CD14-positive monocyte (primary cell): Measurements from ENCODE around the gene SPRR1B. TPM values are rescaled to one million over a fixed set of nuclear protein-coding genes. Genes with fewer than 3 reads are reported as not detected.

Source experiments
- DNase-seq, 3 donors: peaks; one replicate each; pipeline ENCODE4 v3.0.0-alpha.2; 2011 to 2022
- H2AFZ ChIP-seq: 2 replicates; pipeline ENCODE4 v1.6.0; 2012; ENCODE audit warnings: mild to moderate bottlenecking, low read depth, low read length, inconsistent platforms; ENCODE audit not compliant: insufficient read depth, poor library complexity, severe bottlenecking
- H3K27ac ChIP-seq, 2 donors: 1 replicate in 1 of 2; 2 replicates in 1 of 2; pipeline ENCODE4 v1.5.1; 2012 to 2013; ENCODE audit warnings: low read length in 2 of 2, control low read depth in 1 of 2, inconsistent platforms in 1 of 2, low read depth in 1 of 2, mild to moderate bottlenecking in 1 of 2
- H3K27me3 ChIP-seq, 2 donors: one replicate each; pipeline versions ENCODE4 v1.6.0 to v1.6.1; 2011 to 2013; ENCODE audit warnings: low read length in 2 of 2; ENCODE audit not compliant: control insufficient read depth in 2 of 2, insufficient read depth in 2 of 2
- H3K36me3 ChIP-seq, 2 donors: replicated peaks in 1 of 2; 1 replicate in 1 of 2; 2 replicates in 1 of 2; pipeline versions ENCODE4 v1.5.1 to v1.6.1; 2012 to 2013; ENCODE audit warnings: low read length in 2 of 2, control low read depth in 1 of 2, inconsistent platforms in 1 of 2, mild to moderate bottlenecking in 1 of 2; ENCODE audit not compliant: insufficient read depth in 2 of 2, control insufficient read depth in 1 of 2
- H3K4me1 ChIP-seq, 2 donors: 1 replicate in 1 of 2; 2 replicates in 1 of 2; pipeline versions ENCODE4 v1.5.1 to v1.6.1; 2012 to 2013; ENCODE audit warnings: low read length in 2 of 2, control low read depth in 1 of 2, inconsistent platforms in 1 of 2, mild to moderate bottlenecking in 1 of 2, moderate library complexity in 1 of 2; ENCODE audit not compliant: insufficient read depth in 2 of 2, control insufficient read depth in 1 of 2
- H3K4me2 ChIP-seq: replicated peaks from 2 replicates; pipeline ENCODE3; 2012; ENCODE audit warnings: low read length, moderate library complexity, mild to moderate bottlenecking; ENCODE audit not compliant: poor library complexity, severe bottlenecking; ENCODE audit errors: extremely low read depth
- H3K4me3 ChIP-seq, 3 experiments: fragments of 200-600 bp in 1 of 3; sonication (generic) in 1 of 3; replicated peaks in 1 of 3; 1 replicate in 2 of 3; 2 replicates in 1 of 3; pipeline ENCODE4 v1.5.1; 2011 to 2013; ENCODE audit warnings: low read length in 3 of 3, mild to moderate bottlenecking in 3 of 3, control low read depth in 2 of 3, low read depth in 2 of 3, inconsistent platforms in 1 of 3, moderate library complexity in 1 of 3
- H3K79me2 ChIP-seq: 2 replicates; pipeline ENCODE4 v1.6.0; 2012; ENCODE audit warnings: mild to moderate bottlenecking, control low read depth, inconsistent platforms, low read length, moderate library complexity; ENCODE audit not compliant: insufficient read depth
- H3K9ac ChIP-seq: 2 replicates; pipeline ENCODE4 v1.6.0; 2017; ENCODE audit warnings: low read length, mild to moderate bottlenecking; ENCODE audit not compliant: insufficient read depth, poor library complexity, severe bottlenecking
- H3K9me3 ChIP-seq, 2 donors: replicated peaks in 1 of 2; 1 replicate in 1 of 2; 2 replicates in 1 of 2; pipeline versions ENCODE4 v1.5.1 to v1.6.1; 2012 to 2013; ENCODE audit warnings: low read length in 2 of 2, control low read depth in 1 of 2; ENCODE audit not compliant: control insufficient read depth in 1 of 2, insufficient read depth in 1 of 2
- H4K20me1 ChIP-seq: 2 replicates; pipeline ENCODE4 v1.6.0; 2012; ENCODE audit warnings: mild to moderate bottlenecking, low read length, control low read depth, moderate library complexity; ENCODE audit not compliant: insufficient read depth
- H3K27ac Mint-ChIP-seq, 7 donors: one replicate each; pipeline ENCODE4 v1.8.0; 2020; ENCODE audit warnings: mild to moderate bottlenecking in 7 of 7, mixed read lengths in 7 of 7, moderate library complexity in 6 of 7, inconsistent platforms in 2 of 7
- H3K27me3 Mint-ChIP-seq, 3 donors: one replicate each; pipeline ENCODE4 v1.8.0; 2021 to 2022; ENCODE audit warnings: low read depth in 3 of 3, mild to moderate bottlenecking in 3 of 3, mixed read lengths in 3 of 3, moderate library complexity in 3 of 3, inconsistent platforms in 1 of 3
- H3K36me3 Mint-ChIP-seq, 2 donors: one replicate each; pipeline ENCODE4 v1.8.0; 2020; ENCODE audit warnings: mixed read lengths in 2 of 2, inconsistent platforms in 1 of 2, mild to moderate bottlenecking in 1 of 2
- H3K4me1 Mint-ChIP-seq: one replicate; pipeline ENCODE4 v1.8.0; 2020; ENCODE audit warnings: mild to moderate bottlenecking, mixed read lengths
- H3K4me3 Mint-ChIP-seq, 2 donors: one replicate each; pipeline ENCODE4 v1.8.0; 2020; ENCODE audit warnings: mild to moderate bottlenecking in 2 of 2, mixed read lengths in 2 of 2, moderate library complexity in 1 of 2
- H3K9me3 Mint-ChIP-seq, 7 donors: one replicate each; pipeline ENCODE4 v1.8.0; 2020 to 2022; ENCODE audit warnings: mixed read lengths in 7 of 7, mild to moderate bottlenecking in 6 of 7, moderate library complexity in 6 of 7, inconsistent platforms in 2 of 7
- WGBS: methylation state at CpG from one replicate; pipeline ENCODE4 v1.1.5; 2013; ENCODE audit warnings: missing lambda C conversion rate; ENCODE audit not compliant: insufficient coverage; 5-methylcytosine and 5-hydroxymethylcytosine counted together
- intact Hi-C, 2 donors: fragments of 100-400 bp; cut with micrococcal nuclease; formaldehyde crosslinking; loops; one replicate each; pipeline versions ENCODE4 v1.15.0 to v1.15.1; 2023
- polyA plus RNA-seq, 3 donors: library from polyadenylated mRNA; depleted of rRNA in 1 of 3; unstranded in 2 of 3; stranded (reverse) in 1 of 3; fragments of 300-500 nt in 2 of 3; fragments of >200 nt in 1 of 3; fragmentation: Illumina TruSeq in 2 of 3; gene quantifications; 1 replicate in 2 of 3; 2 replicates in 1 of 3; pipeline ENCODE4 v1.2.3, GENCODE V29; 2012 to 2021
- TF ChIP-seq, protein P1 (sequence below): fragments of 200-600 bp; IDR thresholded peaks from one replicate; pipeline ENCODE4 v1.8.0; 2022; ENCODE audit warnings: antibody characterized with exemption, mild to moderate bottlenecking

The SPRR1B gene
- polyA plus RNA-seq, 3 donors = not detected

GRCh38 chr1:152997901-152998300 lies 33.1 kb upstream of the SPRR1B start:
- no peaks in the 10 kb centered on the region for H3K9me3 ChIP-seq
- no peaks in the 10 kb centered on the region for H3K36me3 ChIP-seq
- H3K4me1 ChIP-seq = no peaks in the 10 kb centered on the region
- intact Hi-C loops = no loop called here
- no peak overlapping the region for H2AFZ ChIP-seq
- H3K4me2 ChIP-seq = no peak overlapping the region
- WGBS = 62% methylated on average over 3 of the region's 7 CpGs
- H3K27me3 ChIP-seq = peaks cover under 1 to 2% of the 10 kb centered on the region in 2 donors
- TF ChIP-seq, protein P1, sequence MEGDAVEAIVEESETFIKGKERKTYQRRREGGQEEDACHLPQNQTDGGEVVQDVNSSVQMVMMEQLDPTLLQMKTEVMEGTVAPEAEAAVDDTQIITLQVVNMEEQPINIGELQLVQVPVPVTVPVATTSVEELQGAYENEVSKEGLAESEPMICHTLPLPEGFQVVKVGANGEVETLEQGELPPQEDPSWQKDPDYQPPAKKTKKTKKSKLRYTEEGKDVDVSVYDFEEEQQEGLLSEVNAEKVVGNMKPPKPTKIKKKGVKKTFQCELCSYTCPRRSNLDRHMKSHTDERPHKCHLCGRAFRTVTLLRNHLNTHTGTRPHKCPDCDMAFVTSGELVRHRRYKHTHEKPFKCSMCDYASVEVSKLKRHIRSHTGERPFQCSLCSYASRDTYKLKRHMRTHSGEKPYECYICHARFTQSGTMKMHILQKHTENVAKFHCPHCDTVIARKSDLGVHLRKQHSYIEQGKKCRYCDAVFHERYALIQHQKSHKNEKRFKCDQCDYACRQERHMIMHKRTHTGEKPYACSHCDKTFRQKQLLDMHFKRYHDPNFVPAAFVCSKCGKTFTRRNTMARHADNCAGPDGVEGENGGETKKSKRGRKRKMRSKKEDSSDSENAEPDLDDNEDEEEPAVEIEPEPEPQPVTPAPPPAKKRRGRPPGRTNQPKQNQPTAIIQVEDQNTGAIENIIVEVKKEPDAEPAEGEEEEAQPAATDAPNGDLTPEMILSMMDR = no peak
- H3K4me3 Mint-ChIP-seq = no peak overlapping the region
- H3K36me3 Mint-ChIP-seq = no peaks in the 10 kb centered on the region
- no peak overlapping the region for H3K4me3 ChIP-seq
- no peaks in the 10 kb centered on the region for H3K79me2 ChIP-seq
- no peaks in the 10 kb centered on the region for H4K20me1 ChIP-seq
- H3K27me3 Mint-ChIP-seq = peaks cover 5 to 10% (median 7%) of the 10 kb centered on the region in 3 donors
- DNase-seq = no peak
- H3K4me1 Mint-ChIP-seq = no peaks in the 10 kb centered on the region
- H3K9ac ChIP-seq = no peak overlapping the region
- H3K9me3 Mint-ChIP-seq = peaks cover 0 to 7% (median 5%) of the 10 kb centered on the region in 7 donors
- no peak overlapping the region for H3K27ac Mint-ChIP-seq
- H3K27ac ChIP-seq = no peak overlapping the region

GRCh38 chr1:152998476-152998875 lies 32.5 kb upstream of the SPRR1B start:
- Histone ChIP-seq H3K79me2 (no peaks in the 10 kb centered on the region), H3K4me2 (no peak overlapping the region), H4K20me1 (no peaks in the 10 kb centered on the region), H3K9me3 (no peaks in the 10 kb centered on the region), H2AFZ (no peak overlapping the region), H3K27ac (no peak overlapping the region), H3K4me3 (no peak overlapping the region), H3K36me3 (no peaks in the 10 kb centered on the region), H3K4me1 (no peaks in the 10 kb centered on the region), H3K27me3 (peaks cover 0 to 2% of the 10 kb centered on the region in 2 donors), H3K9ac (no peak overlapping the region)
- peaks cover 0 to 6% (median 5%) of the 10 kb centered on the region in 7 donors for H3K9me3 Mint-ChIP-seq
- H3K36me3 Mint-ChIP-seq = no peaks in the 10 kb centered on the region
- H3K27me3 Mint-ChIP-seq = peaks cover 4 to 11% (median 7%) of the 10 kb centered on the region in 3 donors
- WGBS = 83% methylated on average over 4 of the region's 4 CpGs
- TF ChIP-seq, protein P1 = no peak
- no peak overlapping the region for H3K27ac Mint-ChIP-seq
- DNase-seq = no peak
- no peaks in the 10 kb centered on the region for H3K4me1 Mint-ChIP-seq
- intact Hi-C loops = no loop called here
- no peak overlapping the region for H3K4me3 Mint-ChIP-seq
